Bronchial epithelial cell (primary cell): ENCODE results near the gene E2F3. TPM values are rescaled to one million over a fixed set of nuclear protein-coding genes. Genes with fewer than 3 reads are reported as not detected.

Experiments used
- DNase-seq: peaks from one replicate; pipeline ENCODE4 v3.0.0-alpha.2; 2010; ENCODE audit warnings: low read depth
- FAIRE-seq: peaks from 2 replicates; lab custom pipeline; 2011; peaks lifted over from hg19 to GRCh38; lab: Jason Lieb, UNC
- H3K27me3 ChIP-seq: 2 replicates; pipeline ENCODE4 v1.5.1; 2011; ENCODE audit warnings: low read length; ENCODE audit not compliant: control insufficient read depth, insufficient read depth
- H3K36me3 ChIP-seq: 2 replicates; pipeline ENCODE4 v1.5.1; 2011; ENCODE audit warnings: low read length; ENCODE audit not compliant: control insufficient read depth, insufficient read depth
- H3K4me3 ChIP-seq: 2 replicates; pipeline ENCODE4 v1.5.1; 2011; ENCODE audit warnings: mild to moderate bottlenecking, low read depth, low read length, control low read depth
- total RNA-seq: library from RNA; depleted of rRNA; stranded (reverse); fragments of >200 nt; gene quantifications from 2 replicates; pipeline ENCODE4 v1.2.1, GENCODE V29; 2014
- TF ChIP-seq, protein P1 (sequence below): IDR thresholded peaks from 2 replicates; pipeline ENCODE4 v1.5.1; 2011; ENCODE audit warnings: mild to moderate bottlenecking, moderate library complexity, low read length, control low read depth, inconsistent platforms; ENCODE audit not compliant: insufficient read depth, severe bottlenecking

Gene E2F3
- total RNA-seq, 1 donor from 2014 or later = 2.6 TPM

DNA sequence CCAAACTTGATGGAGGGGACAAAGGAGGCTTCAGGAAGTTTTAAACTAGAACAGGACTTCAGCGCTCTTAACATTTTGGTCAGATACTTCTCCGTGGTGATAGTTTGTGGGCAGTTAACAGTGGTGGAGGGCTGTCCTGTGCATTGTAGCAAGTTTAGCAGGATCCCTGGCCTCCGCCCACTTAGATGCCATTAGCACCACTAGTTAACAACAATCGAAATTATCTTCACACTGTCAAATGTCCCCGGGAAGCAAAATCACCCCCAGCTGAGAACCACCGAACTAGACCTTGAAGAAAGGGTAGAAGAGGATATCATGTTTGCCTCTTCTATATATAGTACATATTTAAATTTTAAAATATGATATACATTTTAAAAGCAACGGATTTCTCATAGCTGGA, 13.6 kb downstream of the E2F3 start:
- H3K36me3 ChIP-seq = no peaks in the 10 kb centered on the region
- H3K27me3 ChIP-seq = no peaks in the 10 kb centered on the region
- H3K4me3 ChIP-seq = no peak overlapping the region
- TF ChIP-seq, protein P1, sequence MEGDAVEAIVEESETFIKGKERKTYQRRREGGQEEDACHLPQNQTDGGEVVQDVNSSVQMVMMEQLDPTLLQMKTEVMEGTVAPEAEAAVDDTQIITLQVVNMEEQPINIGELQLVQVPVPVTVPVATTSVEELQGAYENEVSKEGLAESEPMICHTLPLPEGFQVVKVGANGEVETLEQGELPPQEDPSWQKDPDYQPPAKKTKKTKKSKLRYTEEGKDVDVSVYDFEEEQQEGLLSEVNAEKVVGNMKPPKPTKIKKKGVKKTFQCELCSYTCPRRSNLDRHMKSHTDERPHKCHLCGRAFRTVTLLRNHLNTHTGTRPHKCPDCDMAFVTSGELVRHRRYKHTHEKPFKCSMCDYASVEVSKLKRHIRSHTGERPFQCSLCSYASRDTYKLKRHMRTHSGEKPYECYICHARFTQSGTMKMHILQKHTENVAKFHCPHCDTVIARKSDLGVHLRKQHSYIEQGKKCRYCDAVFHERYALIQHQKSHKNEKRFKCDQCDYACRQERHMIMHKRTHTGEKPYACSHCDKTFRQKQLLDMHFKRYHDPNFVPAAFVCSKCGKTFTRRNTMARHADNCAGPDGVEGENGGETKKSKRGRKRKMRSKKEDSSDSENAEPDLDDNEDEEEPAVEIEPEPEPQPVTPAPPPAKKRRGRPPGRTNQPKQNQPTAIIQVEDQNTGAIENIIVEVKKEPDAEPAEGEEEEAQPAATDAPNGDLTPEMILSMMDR = no peak
- FAIRE-seq (no peak), DNase-seq (no peak)

DNA sequence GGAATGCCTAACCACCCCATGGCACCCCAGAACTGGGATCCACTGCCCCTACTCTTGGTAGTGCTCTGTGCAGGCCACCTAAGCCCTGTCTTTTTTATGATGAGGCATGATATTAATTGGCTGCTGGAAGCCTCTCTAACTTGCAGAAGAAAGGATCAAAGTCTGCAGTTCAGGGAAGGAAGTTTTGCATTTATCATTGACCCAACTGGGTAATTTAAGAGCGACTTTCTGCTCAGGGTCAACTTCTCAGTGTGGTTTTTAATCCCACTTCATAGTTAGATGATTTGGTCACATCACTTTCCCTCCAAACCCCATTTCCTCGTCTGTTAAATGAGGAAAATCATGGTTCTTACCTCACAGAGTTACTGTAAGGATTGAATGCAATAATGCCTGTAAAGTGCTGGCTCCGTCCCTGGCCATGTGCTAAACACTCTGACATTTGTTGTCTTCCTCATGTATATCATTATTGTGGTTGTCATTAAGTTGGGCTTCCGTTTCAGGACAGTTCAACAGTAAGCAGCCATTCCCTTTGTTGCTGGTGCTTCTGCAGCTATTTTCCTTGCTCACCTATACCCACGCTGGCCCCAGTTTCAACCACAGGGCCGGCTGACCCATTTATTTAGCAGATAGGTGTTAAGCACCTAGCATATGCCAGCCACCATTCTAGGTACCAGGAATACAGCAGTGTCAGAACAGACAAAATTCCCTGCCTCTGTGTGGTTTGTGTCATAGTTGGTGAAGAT, 14.2 kb downstream of the E2F3 start:
- DNase-seq (no peak), FAIRE-seq (no peak)
- TF ChIP-seq, protein P1 = no peak
- Histone ChIP-seq H3K27me3 (no peaks in the 10 kb centered on the region), H3K36me3 (no peaks in the 10 kb centered on the region), H3K4me3 (no peak overlapping the region)

DNA sequence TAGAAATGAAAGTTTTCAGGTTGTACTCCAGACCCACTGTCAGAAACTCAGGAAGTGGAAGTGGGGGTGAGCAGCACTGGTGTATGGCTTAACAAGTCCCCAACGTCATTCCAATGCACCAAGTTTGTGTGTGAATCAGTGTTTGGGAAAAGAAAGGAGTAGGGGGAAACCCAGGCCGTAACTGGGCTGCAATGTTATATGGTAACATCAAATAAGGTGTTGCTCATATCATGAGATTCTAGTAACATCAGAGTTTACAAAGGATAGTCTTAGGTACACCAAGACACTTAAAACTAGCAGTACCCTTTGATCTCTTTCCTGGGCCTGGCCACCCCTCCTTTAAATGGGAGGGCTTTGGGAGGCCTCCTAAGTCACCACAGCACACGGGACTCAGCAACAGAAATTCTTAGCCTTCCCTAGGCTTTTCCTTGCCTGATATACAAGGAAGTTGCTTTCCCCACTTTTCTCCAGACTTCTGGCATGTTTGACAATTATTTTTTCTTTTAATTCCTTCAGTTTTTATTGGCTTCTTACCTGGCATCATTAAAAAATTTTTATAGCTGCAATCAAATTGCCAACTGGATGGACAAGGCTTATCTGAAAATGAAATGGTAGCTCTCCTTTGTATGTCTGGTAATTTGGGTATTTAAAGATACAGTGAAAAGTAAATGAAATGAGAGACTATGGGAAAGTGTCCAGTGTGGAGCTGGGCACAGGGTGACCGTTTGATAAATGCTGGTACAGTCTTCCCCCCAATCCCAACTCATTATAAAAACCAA, 15.1 kb downstream of the E2F3 start:
- Histone ChIP-seq H3K27me3 (no peaks in the 10 kb centered on the region), H3K4me3 (no peak overlapping the region), H3K36me3 (no peaks in the 10 kb centered on the region)
- TF ChIP-seq, protein P1 = no peak
- no peak for DNase-seq
- no peak for FAIRE-seq

DNA sequence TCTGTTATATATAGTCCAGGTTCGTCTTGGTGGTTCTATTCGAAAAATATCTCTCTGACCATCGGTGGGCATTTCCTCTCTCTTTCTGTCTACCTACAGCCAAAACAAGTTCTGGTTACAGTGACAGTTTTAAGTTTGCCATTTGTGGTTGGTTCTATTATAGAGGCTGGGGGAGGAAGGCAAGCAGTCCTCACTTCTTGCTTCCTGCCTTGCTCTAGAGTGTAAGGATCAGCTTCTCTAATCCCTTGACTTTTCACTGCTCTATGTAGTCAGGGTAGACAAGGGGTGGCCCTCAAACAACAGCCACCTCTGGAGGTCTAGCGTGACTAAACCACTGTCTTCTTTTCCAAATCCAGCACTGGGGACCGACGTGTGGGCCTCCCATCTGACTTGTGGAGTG, 16.1 kb downstream of the E2F3 start:
- Histone ChIP-seq H3K27me3 (no peaks in the 10 kb centered on the region), H3K4me3 (no peak overlapping the region), H3K36me3 (no peaks in the 10 kb centered on the region)
- DNase-seq (no peak), FAIRE-seq (no peak)
- TF ChIP-seq, protein P1 = no peak

DNA sequence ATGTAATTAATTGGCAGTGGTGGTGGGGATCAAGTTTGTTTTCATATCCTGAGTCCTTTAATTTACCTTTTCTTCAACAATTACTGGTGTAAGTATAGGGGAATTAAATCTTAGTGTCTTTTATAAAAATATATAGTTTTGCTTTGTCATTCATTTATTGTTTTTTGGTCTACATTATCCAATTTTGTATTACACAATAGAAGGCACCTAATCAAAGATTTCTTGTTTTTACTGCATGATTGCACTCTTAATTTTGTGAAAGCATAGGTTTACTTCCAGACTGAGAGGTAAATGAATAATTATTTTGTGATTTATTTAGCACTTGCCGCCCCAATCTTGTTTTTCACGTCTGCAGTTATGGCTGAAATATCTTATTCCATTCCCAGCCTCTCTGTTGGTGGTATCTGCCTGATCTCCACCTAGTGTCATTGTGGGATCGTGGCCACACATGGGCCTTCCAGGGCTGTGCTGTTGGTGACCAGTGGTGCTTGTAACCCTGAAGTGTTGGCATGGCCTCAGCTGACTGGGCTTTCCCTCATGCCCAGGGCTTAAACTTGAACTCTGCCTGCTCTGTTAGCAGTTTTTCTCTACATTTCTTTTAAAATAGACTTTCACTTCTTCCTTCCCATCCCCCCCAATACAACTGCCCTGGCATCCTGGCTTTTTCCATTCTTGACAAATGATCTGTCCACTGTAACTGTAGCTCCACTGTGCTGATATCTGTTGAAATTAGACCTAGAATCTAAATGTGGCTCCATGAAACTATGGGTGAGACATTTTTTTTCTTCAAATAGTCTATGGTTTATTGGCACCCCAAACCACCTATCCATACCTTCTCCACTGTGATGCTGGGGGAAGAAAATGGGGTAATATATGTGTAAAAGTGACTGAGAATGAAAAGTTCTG, 24.8 kb downstream of the E2F3 start:
- no peak overlapping the region for H3K4me3 ChIP-seq
- TF ChIP-seq, protein P1 = no peak
- no peak for FAIRE-seq
- H3K36me3 ChIP-seq = peaks cover 4% of the 10 kb centered on the region
- no peak for DNase-seq
- H3K27me3 ChIP-seq = no peaks in the 10 kb centered on the region
